NCI-H1417 treated with DMSO at 0.1 percent for 48 hours (cell line): ENCODE data around the gene NEDD4.
"Not testable (repeated sequence)": the region's sequence is repeated elsewhere in the genome, so short reads cannot be mapped to it uniquely, and the experiment has no call there.

Experiments used
- DNase-seq: peaks from one replicate; lab custom pipeline; 2025; lab: John Stamatoyannopoulos, UW

Gene NEDD4

GRCh38 chr15:56004281-56004680 is 10.9 kb upstream of the NEDD4 start:
- not testable (repeated sequence) for DNase-seq

GRCh38 chr15:56003777-56004176 is 10.4 kb upstream of the NEDD4 start:
- DNase-seq: not testable (repeated sequence)

GRCh38 chr15:56003277-56003676 is 9.9 kb upstream of the NEDD4 start:
- not testable (repeated sequence) for DNase-seq

GRCh38 chr15:56001471-56002078 is 8.2 kb upstream of the NEDD4 start:
- no peak for DNase-seq

- DNase-seq: no peak
These were observed 6.2 kb upstream of the NEDD4 start for GRCh38 chr15:55999658-56000057.

GRCh38 chr15:55998478-55998877 is 5.1 kb upstream of the NEDD4 start:
- DNase-seq: no peak

- DNase-seq: peak; percentile 41
These were observed 570 bp upstream of the NEDD4 start for GRCh38 chr15:55993804-55994560.

GRCh38 chr15:55992769-55993110 is 672 bp downstream of the NEDD4 start:
- DNase-seq: no peak

GRCh38 chr15:55991802-55992768 is 1.3 kb downstream of the NEDD4 start:
- no peak for DNase-seq

- DNase-seq: no peak
These were observed 2.4 kb downstream of the NEDD4 start for GRCh38 chr15:55990998-55991397.

GRCh38 chr15:55990516-55990915 is 2.9 kb downstream of the NEDD4 start:
- no peak for DNase-seq

- no peak for DNase-seq
These were observed 4.0 kb downstream of the NEDD4 start for GRCh38 chr15:55989383-55989782.

- DNase-seq: no peak
These were observed 11.7 kb downstream of the NEDD4 start for GRCh38 chr15:55981582-55982249.

GRCh38 chr15:55980511-55980910 is 12.9 kb downstream of the NEDD4 start:
- no peak for DNase-seq

- DNase-seq: no peak
These were observed 16.2 kb downstream of the NEDD4 start for GRCh38 chr15:55977231-55977630.

- DNase-seq: no peak
These were observed 23.1 kb downstream of the NEDD4 start for GRCh38 chr15:55970286-55970685.

- DNase-seq: no peak
These were observed 23.8 kb downstream of the NEDD4 start for GRCh38 chr15:55969582-55969981.

- no peak for DNase-seq
These were observed 24.5 kb downstream of the NEDD4 start for GRCh38 chr15:55968923-55969322.

GRCh38 chr15:55965091-55965490 is 28.3 kb downstream of the NEDD4 start:
- DNase-seq: no peak

- no peak for DNase-seq
These were observed 32.5 kb downstream of the NEDD4 start for GRCh38 chr15:55960946-55961345.

- DNase-seq: no peak
These were observed 33.5 kb downstream of the NEDD4 start for GRCh38 chr15:55959744-55960447.
